Measurements from ENCODE around the gene GDF9.

DNA sequence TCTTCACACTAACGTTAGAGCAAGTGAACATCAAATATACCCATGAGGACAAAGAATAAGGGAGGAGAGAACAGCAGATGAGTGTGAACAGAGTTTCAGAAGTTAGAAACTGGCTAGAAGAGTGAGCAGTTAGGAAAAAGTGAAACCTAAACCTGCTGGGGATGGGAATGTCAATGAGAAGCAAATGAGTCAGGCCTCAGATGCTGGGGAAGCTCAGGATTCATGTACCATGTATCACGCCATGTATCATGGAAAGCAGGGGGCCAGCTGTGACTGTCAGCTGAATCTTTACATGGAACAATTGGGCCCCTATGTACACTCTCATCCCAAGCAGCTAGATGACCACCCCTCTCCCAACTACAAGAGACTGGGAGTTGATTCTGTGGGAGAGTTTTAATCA lies 16.2 kb downstream of the GDF9 start:
- TF ChIP-seq, protein P1, sequence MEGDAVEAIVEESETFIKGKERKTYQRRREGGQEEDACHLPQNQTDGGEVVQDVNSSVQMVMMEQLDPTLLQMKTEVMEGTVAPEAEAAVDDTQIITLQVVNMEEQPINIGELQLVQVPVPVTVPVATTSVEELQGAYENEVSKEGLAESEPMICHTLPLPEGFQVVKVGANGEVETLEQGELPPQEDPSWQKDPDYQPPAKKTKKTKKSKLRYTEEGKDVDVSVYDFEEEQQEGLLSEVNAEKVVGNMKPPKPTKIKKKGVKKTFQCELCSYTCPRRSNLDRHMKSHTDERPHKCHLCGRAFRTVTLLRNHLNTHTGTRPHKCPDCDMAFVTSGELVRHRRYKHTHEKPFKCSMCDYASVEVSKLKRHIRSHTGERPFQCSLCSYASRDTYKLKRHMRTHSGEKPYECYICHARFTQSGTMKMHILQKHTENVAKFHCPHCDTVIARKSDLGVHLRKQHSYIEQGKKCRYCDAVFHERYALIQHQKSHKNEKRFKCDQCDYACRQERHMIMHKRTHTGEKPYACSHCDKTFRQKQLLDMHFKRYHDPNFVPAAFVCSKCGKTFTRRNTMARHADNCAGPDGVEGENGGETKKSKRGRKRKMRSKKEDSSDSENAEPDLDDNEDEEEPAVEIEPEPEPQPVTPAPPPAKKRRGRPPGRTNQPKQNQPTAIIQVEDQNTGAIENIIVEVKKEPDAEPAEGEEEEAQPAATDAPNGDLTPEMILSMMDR (IDR thresholded peaks at IDR 0.05), result no peak
- TF ChIP-seq POLR2AphosphoS5 (IDR thresholded peaks at IDR 0.05; ENCODE audit: low read depth, low read length) (no peak), SIN3A (IDR thresholded peaks at IDR 0.05; ENCODE audit: borderline replicate concordance, insufficient read depth, low read depth, low read length) (no peak), TCF7L2 (IDR thresholded peaks at IDR 0.05; ENCODE audit: low read depth, low read length) (no peak)
- TF ChIP-seq, protein P2, sequence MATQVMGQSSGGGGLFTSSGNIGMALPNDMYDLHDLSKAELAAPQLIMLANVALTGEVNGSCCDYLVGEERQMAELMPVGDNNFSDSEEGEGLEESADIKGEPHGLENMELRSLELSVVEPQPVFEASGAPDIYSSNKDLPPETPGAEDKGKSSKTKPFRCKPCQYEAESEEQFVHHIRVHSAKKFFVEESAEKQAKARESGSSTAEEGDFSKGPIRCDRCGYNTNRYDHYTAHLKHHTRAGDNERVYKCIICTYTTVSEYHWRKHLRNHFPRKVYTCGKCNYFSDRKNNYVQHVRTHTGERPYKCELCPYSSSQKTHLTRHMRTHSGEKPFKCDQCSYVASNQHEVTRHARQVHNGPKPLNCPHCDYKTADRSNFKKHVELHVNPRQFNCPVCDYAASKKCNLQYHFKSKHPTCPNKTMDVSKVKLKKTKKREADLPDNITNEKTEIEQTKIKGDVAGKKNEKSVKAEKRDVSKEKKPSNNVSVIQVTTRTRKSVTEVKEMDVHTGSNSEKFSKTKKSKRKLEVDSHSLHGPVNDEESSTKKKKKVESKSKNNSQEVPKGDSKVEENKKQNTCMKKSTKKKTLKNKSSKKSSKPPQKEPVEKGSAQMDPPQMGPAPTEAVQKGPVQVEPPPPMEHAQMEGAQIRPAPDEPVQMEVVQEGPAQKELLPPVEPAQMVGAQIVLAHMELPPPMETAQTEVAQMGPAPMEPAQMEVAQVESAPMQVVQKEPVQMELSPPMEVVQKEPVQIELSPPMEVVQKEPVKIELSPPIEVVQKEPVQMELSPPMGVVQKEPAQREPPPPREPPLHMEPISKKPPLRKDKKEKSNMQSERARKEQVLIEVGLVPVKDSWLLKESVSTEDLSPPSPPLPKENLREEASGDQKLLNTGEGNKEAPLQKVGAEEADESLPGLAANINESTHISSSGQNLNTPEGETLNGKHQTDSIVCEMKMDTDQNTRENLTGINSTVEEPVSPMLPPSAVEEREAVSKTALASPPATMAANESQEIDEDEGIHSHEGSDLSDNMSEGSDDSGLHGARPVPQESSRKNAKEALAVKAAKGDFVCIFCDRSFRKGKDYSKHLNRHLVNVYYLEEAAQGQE (IDR thresholded peaks at IDR 0.05; ENCODE audit: insufficient read depth in 1 of 2, low read depth in 2 of 2, low read length in 1 of 2), result no peak
